ENCODE measurements around the gene EEIG1.

DNA sequence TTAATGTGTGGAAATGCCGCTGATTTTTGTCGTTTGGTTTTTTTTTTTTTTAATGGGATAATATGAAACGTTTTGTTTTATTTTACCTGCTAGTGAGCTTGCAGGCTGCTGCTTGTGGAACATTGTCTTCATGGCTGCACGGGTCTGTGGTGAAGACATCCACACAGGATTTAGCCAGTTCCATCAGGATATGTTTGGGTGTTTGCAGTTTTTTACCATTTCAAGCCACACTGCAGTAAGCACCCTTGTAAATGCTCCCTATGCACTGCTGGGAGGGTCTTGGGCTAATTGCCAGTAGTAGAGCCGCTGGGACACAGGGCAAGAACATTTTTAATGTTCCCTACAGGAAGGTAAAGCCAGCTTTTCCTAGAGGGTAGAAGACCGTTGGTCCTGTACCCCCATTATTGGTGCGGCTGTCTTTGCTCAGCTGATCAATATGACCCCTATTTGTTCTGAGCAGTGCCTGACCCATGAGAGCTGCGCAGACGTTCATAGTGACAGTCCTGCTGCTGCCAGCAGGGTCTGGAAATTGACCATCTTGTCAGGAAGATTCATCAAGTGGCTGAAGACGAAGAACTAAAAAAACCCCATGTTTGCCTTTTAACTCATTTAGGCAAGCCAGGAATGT lies 20.5 kb upstream of the EEIG1 start:
- TF ChIP-seq, protein P1, sequence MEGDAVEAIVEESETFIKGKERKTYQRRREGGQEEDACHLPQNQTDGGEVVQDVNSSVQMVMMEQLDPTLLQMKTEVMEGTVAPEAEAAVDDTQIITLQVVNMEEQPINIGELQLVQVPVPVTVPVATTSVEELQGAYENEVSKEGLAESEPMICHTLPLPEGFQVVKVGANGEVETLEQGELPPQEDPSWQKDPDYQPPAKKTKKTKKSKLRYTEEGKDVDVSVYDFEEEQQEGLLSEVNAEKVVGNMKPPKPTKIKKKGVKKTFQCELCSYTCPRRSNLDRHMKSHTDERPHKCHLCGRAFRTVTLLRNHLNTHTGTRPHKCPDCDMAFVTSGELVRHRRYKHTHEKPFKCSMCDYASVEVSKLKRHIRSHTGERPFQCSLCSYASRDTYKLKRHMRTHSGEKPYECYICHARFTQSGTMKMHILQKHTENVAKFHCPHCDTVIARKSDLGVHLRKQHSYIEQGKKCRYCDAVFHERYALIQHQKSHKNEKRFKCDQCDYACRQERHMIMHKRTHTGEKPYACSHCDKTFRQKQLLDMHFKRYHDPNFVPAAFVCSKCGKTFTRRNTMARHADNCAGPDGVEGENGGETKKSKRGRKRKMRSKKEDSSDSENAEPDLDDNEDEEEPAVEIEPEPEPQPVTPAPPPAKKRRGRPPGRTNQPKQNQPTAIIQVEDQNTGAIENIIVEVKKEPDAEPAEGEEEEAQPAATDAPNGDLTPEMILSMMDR (IDR thresholded peaks at IDR 0.05): no peak
- no peak for TF ChIP-seq POLR2A (IDR thresholded peaks at IDR 0.05)
